ENCODE measurements around the gene SLC5A3.

SLC5A3 gene

GRCh38 chr21:34080710-34081109 lies 7.3 kb downstream of the SLC5A3 start:
- H3K27me3 ChIP-seq (ENCODE audit: insufficient read depth, poor library complexity, severe bottlenecking) = no peaks in the 10 kb centered on the region
- H3K27ac ChIP-seq (replicated peaks) = no peak overlapping the region
- DNase-seq (ENCODE audit: low read depth in 1 of 2, low spot score in 1 of 2) = no peak
- no peak for TF ChIP-seq SPI1 (IDR thresholded peaks at IDR 0.05; ENCODE audit: borderline replicate concordance, low read depth)
- no peak for TF ChIP-seq REST (IDR thresholded peaks at IDR 0.05; ENCODE audit: insufficient replicate concordance, low read depth)
- TF ChIP-seq CTCF (IDR thresholded peaks at IDR 0.05; ENCODE audit: insufficient read depth, low read length) = no peak
- TF ChIP-seq POLR2AphosphoS5 (IDR thresholded peaks at IDR 0.05; ENCODE audit: low read depth) = no peak
- TF ChIP-seq GABPA (IDR thresholded peaks at IDR 0.05; ENCODE audit: low read depth) = no peak
- no peak overlapping the region for H3K4me3 ChIP-seq (replicated peaks; ENCODE audit: insufficient read depth, low read length)

GRCh38 chr21:34082769-34083168 lies 9.4 kb downstream of the SLC5A3 start:
- H3K27me3 ChIP-seq (ENCODE audit: insufficient read depth, poor library complexity, severe bottlenecking) = no peaks in the 10 kb centered on the region
- no peak overlapping the region for H3K4me3 ChIP-seq (replicated peaks; ENCODE audit: insufficient read depth, low read length)
- DNase-seq (ENCODE audit: low read depth in 1 of 2, low spot score in 1 of 2) = no peak
- no peak overlapping the region for H3K27ac ChIP-seq (replicated peaks)
- TF ChIP-seq POLR2AphosphoS5 (IDR thresholded peaks at IDR 0.05; ENCODE audit: low read depth) = no peak
- no peak for TF ChIP-seq SPI1 (IDR thresholded peaks at IDR 0.05; ENCODE audit: borderline replicate concordance, low read depth)
- no peak for TF ChIP-seq CTCF (IDR thresholded peaks at IDR 0.05; ENCODE audit: insufficient read depth, low read length)
- TF ChIP-seq GABPA (IDR thresholded peaks at IDR 0.05; ENCODE audit: low read depth) = no peak
- no peak for TF ChIP-seq REST (IDR thresholded peaks at IDR 0.05; ENCODE audit: insufficient replicate concordance, low read depth)

GRCh38 chr21:34083357-34083756 lies 10.0 kb downstream of the SLC5A3 start:
- no peak overlapping the region for H3K4me3 ChIP-seq (replicated peaks; ENCODE audit: insufficient read depth, low read length)
- no peak overlapping the region for H3K27ac ChIP-seq (replicated peaks)
- no peak for DNase-seq (ENCODE audit: low read depth in 1 of 2, low spot score in 1 of 2)
- H3K27me3 ChIP-seq (ENCODE audit: insufficient read depth, poor library complexity, severe bottlenecking) = no peaks in the 10 kb centered on the region
- TF ChIP-seq POLR2AphosphoS5 (IDR thresholded peaks at IDR 0.05; ENCODE audit: low read depth) (no peak), SPI1 (IDR thresholded peaks at IDR 0.05; ENCODE audit: borderline replicate concordance, low read depth) (no peak), GABPA (IDR thresholded peaks at IDR 0.05; ENCODE audit: low read depth) (no peak)

GRCh38 chr21:34085129-34085528 lies 11.8 kb downstream of the SLC5A3 start:
- Histone ChIP-seq H3K4me3 (replicated peaks; ENCODE audit: insufficient read depth, low read length) (no peak overlapping the region), H3K27ac (replicated peaks) (no peak overlapping the region), H3K27me3 (ENCODE audit: insufficient read depth, poor library complexity, severe bottlenecking) (no peaks in the 10 kb centered on the region)
- no peak for TF ChIP-seq CTCF (IDR thresholded peaks at IDR 0.05; ENCODE audit: insufficient read depth, low read length)
- no peak for TF ChIP-seq REST (IDR thresholded peaks at IDR 0.05; ENCODE audit: insufficient replicate concordance, low read depth)
- TF ChIP-seq GABPA (IDR thresholded peaks at IDR 0.05; ENCODE audit: low read depth) = no peak
- TF ChIP-seq POLR2AphosphoS5 (IDR thresholded peaks at IDR 0.05; ENCODE audit: low read depth) = no peak
- TF ChIP-seq SPI1 (IDR thresholded peaks at IDR 0.05; ENCODE audit: borderline replicate concordance, low read depth) = no peak
- DNase-seq (ENCODE audit: low read depth in 1 of 2, low spot score in 1 of 2) = no peak
